GM18520 (cell line): ENCODE measurements around the gene RPS17.
"Not testable (repeated sequence)": the region's sequence is repeated elsewhere in the genome, so short reads cannot be mapped to it uniquely, and the experiment has no call there.

ENCODE experiments used
- ATAC-seq: cut with Tn5 transposase; IDR thresholded peaks from one replicate; pipeline ENCODE4 v1.9.1; 2021; ENCODE audit not compliant: unreplicated experiment

RPS17 gene

DNA sequence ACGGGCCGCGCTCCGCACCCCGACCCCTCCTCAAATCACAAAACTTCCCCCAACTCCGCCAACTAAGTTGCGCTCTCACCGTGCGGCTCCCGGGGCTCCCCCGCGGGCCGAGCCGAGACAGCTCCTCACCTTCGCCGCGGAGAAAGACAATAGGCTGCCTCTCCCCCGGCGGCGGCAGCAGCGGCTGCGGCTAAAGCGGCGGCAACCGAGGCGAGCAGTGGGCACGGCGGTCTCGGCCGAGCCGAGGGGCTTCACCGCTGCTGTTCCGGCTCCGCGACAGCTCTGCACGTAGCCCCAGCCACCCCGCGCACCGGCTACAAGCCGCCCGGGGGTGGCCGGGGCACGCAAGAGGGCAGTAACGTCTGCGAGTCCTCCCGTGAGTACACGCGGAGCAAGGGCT, 26.7 kb downstream of the RPS17 start:
- ATAC-seq, result not testable (repeated sequence)

GRCh38 chr15:82507693-82508092, 32.6 kb downstream of the RPS17 start:
- not testable (repeated sequence) for ATAC-seq

- ATAC-seq, result not testable (repeated sequence)
These were observed 33.2 kb downstream of the RPS17 start for GRCh38 chr15:82507087-82507486.

GRCh38 chr15:82505842-82506241, 34.4 kb downstream of the RPS17 start:
- ATAC-seq, result not testable (repeated sequence)

GRCh38 chr15:82504074-82504473, 36.2 kb downstream of the RPS17 start:
- ATAC-seq, result not testable (repeated sequence)

DNA sequence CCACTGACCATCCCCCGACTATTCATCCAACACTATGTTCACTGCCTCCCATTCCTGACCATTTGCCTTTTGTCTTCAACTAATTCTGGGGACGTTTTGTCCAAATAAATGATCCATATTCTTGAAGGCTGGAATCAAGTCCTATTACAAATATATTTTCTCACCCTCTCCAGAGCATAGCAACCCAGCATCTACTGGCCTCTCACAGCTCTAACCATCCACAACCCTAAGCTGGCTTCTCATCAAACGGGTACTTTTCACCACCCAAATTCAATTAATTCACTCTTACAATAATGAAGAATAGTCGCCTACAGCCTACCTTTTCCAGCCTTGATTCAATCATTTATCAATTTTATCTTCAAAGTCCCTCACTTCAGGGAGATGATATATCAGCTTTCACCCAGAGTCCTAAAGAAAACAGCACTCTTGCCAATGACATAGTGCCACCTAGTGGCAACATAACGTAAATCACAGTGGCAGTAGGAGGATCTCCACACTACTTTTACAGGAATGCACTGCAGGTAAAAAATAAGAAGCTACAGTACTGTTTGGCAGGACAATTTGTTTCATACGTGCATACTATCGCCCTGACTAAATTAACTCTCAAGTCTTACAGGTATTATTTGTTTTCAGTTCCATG, 37.4 kb downstream of the RPS17 start:
- not testable (repeated sequence) for ATAC-seq

GRCh38 chr15:82500772-82501171, 39.5 kb downstream of the RPS17 start:
- ATAC-seq, result not testable (repeated sequence)

- not testable (repeated sequence) for ATAC-seq
These were observed 42.3 kb downstream of the RPS17 start for GRCh38 chr15:82497978-82498377.

DNA sequence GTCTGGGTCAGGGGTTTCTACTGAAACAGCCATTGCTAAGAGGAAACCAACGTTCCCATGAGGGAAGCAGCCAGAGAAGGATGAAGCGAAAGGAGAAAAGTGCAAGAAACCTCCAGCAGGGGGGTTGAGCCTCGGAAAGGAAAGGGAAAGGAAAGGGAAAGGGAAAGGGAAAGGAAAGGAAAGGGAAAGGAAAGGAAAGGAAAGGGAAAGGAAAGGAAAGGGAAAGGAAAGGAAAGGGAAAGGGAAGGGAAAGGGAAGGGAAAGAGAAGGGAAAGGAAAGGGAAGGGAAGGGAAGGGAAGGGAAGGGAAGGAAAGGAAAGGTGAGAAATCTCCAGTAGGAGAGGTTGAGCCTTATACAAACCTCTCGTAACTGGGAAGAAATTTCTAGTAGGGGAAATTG, 52.0 kb downstream of the RPS17 start:
- ATAC-seq, result not testable (repeated sequence)

GRCh38 chr15:82487045-82487444, 53.2 kb downstream of the RPS17 start:
- not testable (repeated sequence) for ATAC-seq
